Measurements from ENCODE around the gene VCAM1.
"Not testable (repeated sequence)": the region's sequence is repeated elsewhere in the genome, so short reads cannot be mapped to it uniquely, and the experiment has no call there.

Gene VCAM1

DNA sequence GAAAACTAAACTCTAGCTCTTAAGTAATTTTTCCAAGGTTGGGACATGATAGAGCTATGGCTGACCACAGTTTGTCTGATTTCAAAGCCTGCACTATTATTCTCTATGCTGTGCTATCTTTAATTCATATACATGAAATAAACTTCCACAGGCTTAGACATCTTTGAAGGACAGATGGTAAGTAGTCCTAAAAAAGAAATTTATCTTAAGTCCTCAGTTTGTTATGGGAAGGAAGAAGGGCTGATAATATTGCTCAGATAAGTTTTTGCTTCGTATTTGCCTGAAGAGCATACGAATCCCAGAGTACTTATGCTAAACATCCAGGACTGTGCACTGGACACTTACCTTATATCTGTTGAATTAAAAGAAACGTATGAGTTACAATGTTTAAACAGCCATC is 39.6 kb downstream of the VCAM1 start:
- Histone ChIP-seq H3K9me3 (ENCODE audit: control insufficient read depth, low read depth, low read length) (no peaks in the 10 kb centered on the region), H3K27ac (ENCODE audit: low read length) (no peak overlapping the region), H3K9ac (ENCODE audit: low read length) (no peak overlapping the region), H3K4me1 (ENCODE audit: control insufficient read depth, low read depth, low read length) (no peaks in the 10 kb centered on the region), H3K4me3 (ENCODE audit: low read length) (no peak overlapping the region), H3K27me3 (ENCODE audit: control insufficient read depth, insufficient read depth, low read length) (no peaks in the 10 kb centered on the region), H3K36me3 (ENCODE audit: control insufficient read depth, low read depth, low read length) (no peaks in the 10 kb centered on the region)

DNA sequence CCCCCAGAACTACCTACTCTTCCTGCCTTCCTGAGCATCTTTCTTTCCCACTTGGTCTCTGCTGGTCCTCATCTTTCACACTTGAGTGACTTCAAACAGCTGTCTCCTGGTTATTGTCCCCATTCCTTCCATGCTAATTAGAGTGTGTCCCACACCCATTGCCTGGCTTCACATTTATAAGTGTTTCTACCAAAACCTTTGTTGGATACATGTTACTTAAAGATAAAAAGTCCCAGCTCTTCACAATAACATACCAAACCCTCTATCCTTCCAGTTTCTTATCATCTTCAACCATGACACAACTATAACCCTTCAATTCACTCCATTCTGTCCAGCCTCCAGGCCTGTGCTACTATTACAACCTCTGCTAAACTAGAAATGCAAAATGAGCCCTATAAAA is 41.0 kb downstream of the VCAM1 start:
- H3K4me3 ChIP-seq (ENCODE audit: low read length), result no peak overlapping the region
- H3K4me1 ChIP-seq (ENCODE audit: control insufficient read depth, low read depth, low read length), result no peaks in the 10 kb centered on the region
- H3K9me3 ChIP-seq (ENCODE audit: control insufficient read depth, low read depth, low read length), result no peaks in the 10 kb centered on the region
- no peaks in the 10 kb centered on the region for H3K27me3 ChIP-seq (ENCODE audit: control insufficient read depth, insufficient read depth, low read length)
- no peaks in the 10 kb centered on the region for H3K36me3 ChIP-seq (ENCODE audit: control insufficient read depth, low read depth, low read length)
- no peak overlapping the region for H3K9ac ChIP-seq (ENCODE audit: low read length)
- H3K27ac ChIP-seq (ENCODE audit: low read length), result no peak overlapping the region

GRCh38 chr1:100762461-100762860 is 42.9 kb downstream of the VCAM1 start:
- Histone ChIP-seq H3K27ac (ENCODE audit: low read length) (no peak overlapping the region), H3K4me1 (ENCODE audit: control insufficient read depth, low read depth, low read length) (no peaks in the 10 kb centered on the region), H3K9me3 (ENCODE audit: control insufficient read depth, low read depth, low read length) (no peaks in the 10 kb centered on the region), H3K36me3 (ENCODE audit: control insufficient read depth, low read depth, low read length) (no peaks in the 10 kb centered on the region), H3K4me3 (ENCODE audit: low read length) (no peak overlapping the region), H3K9ac (ENCODE audit: low read length) (no peak overlapping the region), H3K27me3 (ENCODE audit: control insufficient read depth, insufficient read depth, low read length) (no peaks in the 10 kb centered on the region)

DNA sequence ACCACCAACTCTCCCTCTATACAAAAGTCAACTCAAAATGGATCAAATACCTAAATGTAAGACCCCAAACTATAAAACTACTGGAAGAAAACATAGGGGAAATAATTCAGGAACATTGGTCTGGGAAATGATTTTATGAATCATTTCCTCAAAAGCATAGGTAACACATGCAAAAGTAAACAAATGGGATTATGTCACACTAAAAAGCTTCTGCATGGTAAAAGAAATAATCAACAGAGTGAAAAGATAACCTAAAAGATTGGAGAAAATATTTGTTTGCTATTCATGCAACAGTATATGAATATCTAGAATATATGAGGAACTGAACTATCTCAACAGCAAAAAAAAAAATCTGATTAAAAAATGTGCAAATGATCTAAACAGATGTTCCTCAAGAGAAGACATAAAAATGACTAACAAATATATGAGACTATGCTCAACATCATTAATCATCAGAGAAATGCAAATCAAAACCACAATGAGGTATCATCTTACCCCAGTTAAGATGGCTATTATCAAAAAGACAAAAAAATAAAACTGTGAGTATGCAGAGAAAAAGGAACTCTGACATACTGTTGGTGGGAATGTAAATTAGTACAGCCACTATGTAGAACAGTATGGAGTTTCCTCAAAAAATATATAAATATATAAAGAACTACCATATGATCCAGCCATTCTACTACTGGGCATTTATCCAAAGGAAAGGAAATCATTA is 47.8 kb downstream of the VCAM1 start:
- no peaks in the 10 kb centered on the region for H3K36me3 ChIP-seq (ENCODE audit: control insufficient read depth, low read depth, low read length)
- no peak overlapping the region for H3K9ac ChIP-seq (ENCODE audit: low read length)
- no peak overlapping the region for H3K27ac ChIP-seq (ENCODE audit: low read length)
- no peak overlapping the region for H3K4me3 ChIP-seq (ENCODE audit: low read length)
- H3K4me1 ChIP-seq (ENCODE audit: control insufficient read depth, low read depth, low read length), result no peaks in the 10 kb centered on the region
- H3K27me3 ChIP-seq (ENCODE audit: control insufficient read depth, insufficient read depth, low read length), result no peaks in the 10 kb centered on the region
- no peaks in the 10 kb centered on the region for H3K9me3 ChIP-seq (ENCODE audit: control insufficient read depth, low read depth, low read length)

- no peaks in the 10 kb centered on the region for H3K9me3 ChIP-seq (ENCODE audit: control insufficient read depth, low read depth, low read length)
- H3K4me3 ChIP-seq (ENCODE audit: low read length), result no peak overlapping the region
- H3K9ac ChIP-seq (ENCODE audit: low read length), result no peak overlapping the region
- no peaks in the 10 kb centered on the region for H3K27me3 ChIP-seq (ENCODE audit: control insufficient read depth, insufficient read depth, low read length)
- no peaks in the 10 kb centered on the region for H3K36me3 ChIP-seq (ENCODE audit: control insufficient read depth, low read depth, low read length)
- H3K4me1 ChIP-seq (ENCODE audit: control insufficient read depth, low read depth, low read length), result no peaks in the 10 kb centered on the region
- H3K27ac ChIP-seq (ENCODE audit: low read length), result no peak overlapping the region
Observed at GRCh38 chr1:100769323-100769722, 49.8 kb downstream of the VCAM1 start.

- no peaks in the 10 kb centered on the region for H3K36me3 ChIP-seq (ENCODE audit: control insufficient read depth, low read depth, low read length)
- no peak overlapping the region for H3K4me3 ChIP-seq (ENCODE audit: low read length)
- H3K9ac ChIP-seq (ENCODE audit: low read length), result no peak overlapping the region
- no peak overlapping the region for H3K27ac ChIP-seq (ENCODE audit: low read length)
- H3K9me3 ChIP-seq (ENCODE audit: control insufficient read depth, low read depth, low read length), result no peaks in the 10 kb centered on the region
- H3K4me1 ChIP-seq (ENCODE audit: control insufficient read depth, low read depth, low read length), result no peaks in the 10 kb centered on the region
- H3K27me3 ChIP-seq (ENCODE audit: control insufficient read depth, insufficient read depth, low read length), result no peaks in the 10 kb centered on the region
Observed at GRCh38 chr1:100769906-100770646, 50.5 kb downstream of the VCAM1 start.

GRCh38 chr1:100773444-100773843 is 53.9 kb downstream of the VCAM1 start:
- Histone ChIP-seq H3K36me3 (ENCODE audit: control insufficient read depth, low read depth, low read length) (no peaks in the 10 kb centered on the region), H3K27me3 (ENCODE audit: control insufficient read depth, insufficient read depth, low read length) (no peaks in the 10 kb centered on the region), H3K4me1 (ENCODE audit: control insufficient read depth, low read depth, low read length) (no peaks in the 10 kb centered on the region), H3K27ac (ENCODE audit: low read length) (no peak overlapping the region), H3K9ac (ENCODE audit: low read length) (no peak overlapping the region), H3K9me3 (ENCODE audit: control insufficient read depth, low read depth, low read length) (no peaks in the 10 kb centered on the region), H3K4me3 (ENCODE audit: low read length) (no peak overlapping the region)

DNA sequence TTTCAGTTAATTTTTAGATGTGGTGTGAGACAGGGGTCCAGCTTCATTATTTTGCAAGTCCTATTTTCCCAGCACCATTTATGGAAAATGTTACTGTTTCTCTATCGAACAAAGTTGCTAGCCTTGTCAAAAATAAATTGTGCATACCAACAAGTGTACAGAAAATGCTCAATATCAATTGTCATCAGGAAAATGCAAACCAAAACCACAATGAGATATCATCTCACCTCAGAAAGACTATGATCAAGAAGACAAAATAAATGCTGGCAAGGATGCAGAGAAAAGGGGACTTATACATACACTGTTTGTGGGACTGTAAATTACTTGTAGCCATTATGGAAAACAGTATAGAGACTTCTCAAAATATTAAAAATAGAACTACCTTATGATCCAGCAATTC is 54.8 kb downstream of the VCAM1 start:
- Histone ChIP-seq H3K27me3 (ENCODE audit: control insufficient read depth, insufficient read depth, low read length) (no peaks in the 10 kb centered on the region), H3K9me3 (ENCODE audit: control insufficient read depth, low read depth, low read length) (no peaks in the 10 kb centered on the region), H3K9ac (ENCODE audit: low read length) (no peak overlapping the region), H3K4me1 (ENCODE audit: control insufficient read depth, low read depth, low read length) (no peaks in the 10 kb centered on the region), H3K27ac (ENCODE audit: low read length) (no peak overlapping the region), H3K4me3 (ENCODE audit: low read length) (no peak overlapping the region), H3K36me3 (ENCODE audit: control insufficient read depth, low read depth, low read length) (no peaks in the 10 kb centered on the region)

- H3K36me3 ChIP-seq (ENCODE audit: control insufficient read depth, low read depth, low read length), result no peaks in the 10 kb centered on the region
- no peak overlapping the region for H3K9ac ChIP-seq (ENCODE audit: low read length)
- no peak overlapping the region for H3K4me3 ChIP-seq (ENCODE audit: low read length)
- H3K4me1 ChIP-seq (ENCODE audit: control insufficient read depth, low read depth, low read length), result no peaks in the 10 kb centered on the region
- no peaks in the 10 kb centered on the region for H3K27me3 ChIP-seq (ENCODE audit: control insufficient read depth, insufficient read depth, low read length)
- H3K27ac ChIP-seq (ENCODE audit: low read length), result no peak overlapping the region
- no peaks in the 10 kb centered on the region for H3K9me3 ChIP-seq (ENCODE audit: control insufficient read depth, low read depth, low read length)
Observed at GRCh38 chr1:100775483-100775882, 55.9 kb downstream of the VCAM1 start.

GRCh38 chr1:100778748-100779147 is 59.2 kb downstream of the VCAM1 start:
- Histone ChIP-seq H3K9ac (ENCODE audit: low read length) (no peak overlapping the region), H3K4me3 (ENCODE audit: low read length) (no peak overlapping the region), H3K9me3 (ENCODE audit: control insufficient read depth, low read depth, low read length) (no peaks in the 10 kb centered on the region), H3K36me3 (ENCODE audit: control insufficient read depth, low read depth, low read length) (no peaks in the 10 kb centered on the region), H3K27me3 (ENCODE audit: control insufficient read depth, insufficient read depth, low read length) (no peaks in the 10 kb centered on the region), H3K4me1 (ENCODE audit: control insufficient read depth, low read depth, low read length) (no peaks in the 10 kb centered on the region), H3K27ac (ENCODE audit: low read length) (no peak overlapping the region)

DNA sequence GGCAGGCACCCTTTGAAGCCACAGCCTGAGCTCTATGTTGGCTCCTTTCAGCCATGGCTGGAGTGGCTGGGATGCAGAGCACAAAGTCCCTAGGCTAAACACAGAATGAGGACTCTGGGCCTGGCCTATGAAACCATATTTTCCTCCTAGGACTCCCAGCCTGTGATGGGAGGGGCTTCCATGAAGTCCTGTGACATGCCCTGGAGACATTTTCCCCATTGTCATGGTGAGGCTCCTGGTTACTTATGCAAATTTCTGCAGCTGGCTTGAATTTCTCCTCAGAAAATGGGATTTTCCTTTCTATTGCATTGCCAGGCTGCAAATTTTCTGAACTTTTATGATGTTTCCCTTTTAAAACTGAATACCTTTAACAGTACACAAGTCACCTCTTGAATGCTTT is 61.3 kb downstream of the VCAM1 start:
- Histone ChIP-seq H3K4me3 (ENCODE audit: low read length) (no peak overlapping the region), H3K9me3 (ENCODE audit: control insufficient read depth, low read depth, low read length) (no peaks in the 10 kb centered on the region), H3K27me3 (ENCODE audit: control insufficient read depth, insufficient read depth, low read length) (no peaks in the 10 kb centered on the region), H3K9ac (ENCODE audit: low read length) (no peak overlapping the region), H3K27ac (ENCODE audit: low read length) (no peak overlapping the region), H3K4me1 (ENCODE audit: control insufficient read depth, low read depth, low read length) (peaks cover 5% of the 10 kb centered on the region), H3K36me3 (ENCODE audit: control insufficient read depth, low read depth, low read length) (no peaks in the 10 kb centered on the region)

GRCh38 chr1:100781728-100782127 is 62.2 kb downstream of the VCAM1 start:
- not testable (repeated sequence) for H3K9ac ChIP-seq (ENCODE audit: low read length); H3K4me3 ChIP-seq (ENCODE audit: low read length); H3K36me3 ChIP-seq (ENCODE audit: control insufficient read depth, low read depth, low read length); H3K9me3 ChIP-seq (ENCODE audit: control insufficient read depth, low read depth, low read length); H3K4me1 ChIP-seq (ENCODE audit: control insufficient read depth, low read depth, low read length); H3K27ac ChIP-seq (ENCODE audit: low read length); H3K27me3 ChIP-seq (ENCODE audit: control insufficient read depth, insufficient read depth, low read length)

Measured in iPS-18a (cell line).